ENCODE results near the gene NR1H3. TPM values are rescaled to one million over a fixed set of nuclear protein-coding genes. Genes with fewer than 3 reads are reported as not detected.

Gene NR1H3
- total RNA-seq, 3 donors from 2014 or later, result 56.1 to 92.4 (median 91.1) TPM

DNA sequence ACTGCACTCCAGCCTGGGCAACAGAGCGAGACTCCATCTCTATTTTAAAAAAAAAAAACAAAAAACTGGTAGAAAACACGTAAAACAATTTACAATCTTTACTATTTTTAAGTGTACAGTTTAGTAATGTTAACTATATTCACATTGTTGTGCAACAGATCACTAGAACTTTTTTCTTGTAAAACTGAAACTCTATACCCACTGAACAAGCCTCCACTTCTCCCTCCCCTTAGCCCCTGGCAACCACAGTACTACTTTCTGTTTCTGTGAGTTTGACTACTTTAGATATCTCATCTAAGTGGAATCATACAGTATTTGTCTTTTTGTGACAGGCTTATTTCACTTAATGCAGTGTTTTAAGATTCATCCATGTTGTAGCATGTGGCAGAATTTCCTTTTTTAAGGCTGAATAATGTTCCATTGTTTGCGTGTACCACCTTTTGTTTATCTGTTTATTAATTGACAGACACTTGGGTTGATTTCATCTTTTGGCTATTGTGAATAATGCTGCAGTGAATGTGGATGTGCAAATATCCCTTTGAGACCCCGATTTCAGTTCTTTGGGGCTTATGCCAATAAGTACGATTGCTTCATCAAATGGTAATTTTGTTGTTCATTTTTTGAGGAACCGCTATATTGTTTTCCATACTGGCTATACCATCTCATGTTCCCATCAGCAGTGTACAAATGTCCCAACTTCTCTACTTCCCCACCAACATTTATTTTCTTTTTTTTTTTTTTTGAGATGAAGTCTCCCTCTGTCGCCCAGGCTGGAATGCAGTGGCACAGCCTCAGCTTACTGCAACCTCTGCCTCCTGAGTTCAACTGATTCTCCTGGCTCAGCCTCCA lies 32.0 kb upstream of the NR1H3 start:
- peaks cover 4% of the 10 kb centered on the region for H3K36me3 ChIP-seq
- H3K4me3 ChIP-seq, result no peak overlapping the region
- no peak for DNase-seq (ENCODE audit: low spot score in 2 of 2)
- H3K27ac ChIP-seq, result no peak overlapping the region
- no peaks in the 10 kb centered on the region for H3K27me3 ChIP-seq
- H3K9me3 ChIP-seq, result no peaks in the 10 kb centered on the region
- TF ChIP-seq POLR2A (IDR thresholded peaks at IDR 0.05) (no peak), POLR2AphosphoS5 (IDR thresholded peaks at IDR 0.05) (no peak)
- TF ChIP-seq, protein P1, sequence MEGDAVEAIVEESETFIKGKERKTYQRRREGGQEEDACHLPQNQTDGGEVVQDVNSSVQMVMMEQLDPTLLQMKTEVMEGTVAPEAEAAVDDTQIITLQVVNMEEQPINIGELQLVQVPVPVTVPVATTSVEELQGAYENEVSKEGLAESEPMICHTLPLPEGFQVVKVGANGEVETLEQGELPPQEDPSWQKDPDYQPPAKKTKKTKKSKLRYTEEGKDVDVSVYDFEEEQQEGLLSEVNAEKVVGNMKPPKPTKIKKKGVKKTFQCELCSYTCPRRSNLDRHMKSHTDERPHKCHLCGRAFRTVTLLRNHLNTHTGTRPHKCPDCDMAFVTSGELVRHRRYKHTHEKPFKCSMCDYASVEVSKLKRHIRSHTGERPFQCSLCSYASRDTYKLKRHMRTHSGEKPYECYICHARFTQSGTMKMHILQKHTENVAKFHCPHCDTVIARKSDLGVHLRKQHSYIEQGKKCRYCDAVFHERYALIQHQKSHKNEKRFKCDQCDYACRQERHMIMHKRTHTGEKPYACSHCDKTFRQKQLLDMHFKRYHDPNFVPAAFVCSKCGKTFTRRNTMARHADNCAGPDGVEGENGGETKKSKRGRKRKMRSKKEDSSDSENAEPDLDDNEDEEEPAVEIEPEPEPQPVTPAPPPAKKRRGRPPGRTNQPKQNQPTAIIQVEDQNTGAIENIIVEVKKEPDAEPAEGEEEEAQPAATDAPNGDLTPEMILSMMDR (IDR thresholded peaks at IDR 0.05), result no peak
- intact Hi-C loops (cut with DNase I; ENCODE audit: low total_unique reads), result no loop called here
- H3K4me1 ChIP-seq, result no peaks in the 10 kb centered on the region

DNA sequence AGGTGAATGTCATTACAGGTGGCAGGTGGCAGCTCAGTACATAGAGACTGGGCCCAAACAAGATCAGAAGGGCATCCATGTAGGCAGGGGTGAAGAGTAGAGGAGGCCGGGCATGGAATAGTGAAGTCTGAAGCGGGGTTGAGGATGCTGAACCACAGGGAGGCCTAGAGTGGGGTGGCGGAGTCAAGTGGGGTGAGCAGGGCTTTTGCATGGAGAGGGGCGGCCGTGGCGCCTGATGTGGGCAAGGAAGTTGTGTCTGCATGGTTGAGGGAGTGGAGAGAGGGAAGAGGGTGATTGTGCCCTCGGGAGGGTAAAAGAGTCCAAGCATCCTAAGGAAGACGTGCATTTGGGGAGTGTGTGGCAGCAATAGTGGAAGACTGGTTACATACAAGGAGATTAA lies 28.6 kb upstream of the NR1H3 start:
- H3K9me3 ChIP-seq, result no peaks in the 10 kb centered on the region
- no peak for TF ChIP-seq POLR2AphosphoS5 (IDR thresholded peaks at IDR 0.05)
- H3K4me1 ChIP-seq, result no peaks in the 10 kb centered on the region
- H3K36me3 ChIP-seq, result no peaks in the 10 kb centered on the region
- no peaks in the 10 kb centered on the region for H3K27me3 ChIP-seq
- no peak overlapping the region for H3K4me3 ChIP-seq
- intact Hi-C loops (cut with DNase I; ENCODE audit: low total_unique reads), result no loop called here
- no peak for DNase-seq (ENCODE audit: low spot score in 2 of 2)
- H3K27ac ChIP-seq, result no peak overlapping the region

DNA sequence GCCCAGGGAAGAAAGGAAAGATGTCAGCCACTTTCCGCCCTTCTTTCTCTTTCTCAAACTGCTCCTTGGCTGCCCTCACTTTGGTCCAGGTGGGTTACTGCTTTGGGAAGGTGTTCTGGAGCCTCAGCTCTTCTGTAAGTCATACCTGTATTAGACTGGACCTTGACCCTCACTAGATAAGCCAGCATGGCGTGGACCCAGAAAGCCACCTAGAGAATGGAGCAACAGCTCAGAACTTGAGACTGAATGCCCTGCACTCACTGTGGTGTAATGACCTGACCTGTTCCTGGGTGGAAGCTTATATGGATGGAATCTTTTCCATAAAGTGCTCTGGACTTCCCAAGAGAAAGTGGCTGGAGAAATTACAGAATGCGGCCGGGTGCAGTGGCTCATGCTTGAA lies 24.7 kb upstream of the NR1H3 start:
- Histone ChIP-seq H3K27ac (no peak overlapping the region), H3K36me3 (no peaks in the 10 kb centered on the region), H3K27me3 (no peaks in the 10 kb centered on the region), H3K9me3 (no peaks in the 10 kb centered on the region), H3K4me3 (no peak overlapping the region), H3K4me1 (no peaks in the 10 kb centered on the region)
- TF ChIP-seq POLR2A (IDR thresholded peaks at IDR 0.05) (no peak), POLR2AphosphoS5 (IDR thresholded peaks at IDR 0.05) (no peak)
- TF ChIP-seq, protein P1 (IDR thresholded peaks at IDR 0.05), result no peak
- no peak for DNase-seq (ENCODE audit: low spot score in 2 of 2)
- intact Hi-C loops (cut with DNase I; ENCODE audit: low total_unique reads), result no loop called here

DNA sequence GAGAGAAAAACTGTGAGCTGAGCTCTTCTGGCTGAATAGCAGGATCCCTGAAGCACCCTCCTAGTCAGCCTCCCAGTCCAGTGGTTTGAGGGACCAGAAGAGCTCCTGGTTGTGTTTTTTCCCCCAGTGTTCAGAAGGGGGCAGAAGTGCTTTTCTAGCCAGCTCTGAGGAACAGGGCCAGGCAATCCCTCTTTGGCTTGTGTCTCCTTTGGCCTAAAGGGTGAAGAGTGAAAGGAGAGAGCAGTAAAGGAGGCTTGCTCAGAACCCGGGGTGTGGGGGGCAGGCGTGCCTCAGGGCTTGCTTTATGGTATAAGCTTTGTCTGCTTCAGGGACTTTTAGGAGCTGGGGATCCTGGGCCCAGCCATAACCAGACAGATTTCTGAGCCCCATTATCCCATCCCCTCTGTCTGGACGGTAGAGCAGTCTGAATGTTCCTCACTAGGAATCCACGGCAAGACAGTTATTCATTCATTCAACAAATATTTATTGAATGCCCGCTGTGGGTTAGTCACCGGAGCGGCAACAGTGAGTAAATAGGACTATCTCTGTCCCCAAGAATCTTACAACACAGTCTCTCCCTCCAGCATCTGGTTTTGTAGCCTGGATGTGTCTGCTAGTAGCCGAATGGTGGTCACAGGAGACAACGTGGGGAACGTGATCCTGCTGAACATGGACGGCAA lies 23.7 kb upstream of the NR1H3 start:
- H3K4me3 ChIP-seq, result peak overlapping the region in 2 of 3 donors; percentile 17 to 54
- DNase-seq (ENCODE audit: low spot score in 2 of 2), result no peak
- H3K27me3 ChIP-seq, result no peaks in the 10 kb centered on the region
- H3K4me1 ChIP-seq, result no peaks in the 10 kb centered on the region
- H3K27ac ChIP-seq, result peak overlapping the region; percentile 54 to 76
- H3K9me3 ChIP-seq, result no peaks in the 10 kb centered on the region
- no peaks in the 10 kb centered on the region for H3K36me3 ChIP-seq
- intact Hi-C loops (cut with DNase I; ENCODE audit: low total_unique reads), result no loop called here
- TF ChIP-seq POLR2AphosphoS5 (IDR thresholded peaks at IDR 0.05) (no peak), POLR2A (IDR thresholded peaks at IDR 0.05) (no peak)
- TF ChIP-seq, protein P1 (IDR thresholded peaks at IDR 0.05), result no peak

DNA sequence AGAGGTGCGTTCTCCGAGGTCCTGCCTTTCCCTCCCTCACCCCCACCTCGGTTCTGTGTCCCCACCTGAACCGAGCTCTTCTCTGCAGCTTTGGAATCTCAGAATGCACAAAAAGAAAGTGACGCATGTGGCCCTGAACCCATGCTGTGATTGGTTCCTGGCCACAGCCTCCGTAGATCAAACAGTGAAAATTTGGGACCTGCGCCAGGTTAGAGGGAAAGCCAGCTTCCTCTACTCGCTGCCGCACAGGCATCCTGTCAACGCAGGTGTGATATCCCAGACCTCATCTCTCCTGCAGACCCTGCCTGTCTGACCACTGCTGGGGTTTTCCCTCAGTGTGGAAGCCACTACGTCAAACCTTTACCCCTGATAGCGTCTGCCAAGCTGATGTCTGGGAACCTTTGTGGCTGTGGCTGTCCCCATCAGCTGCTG lies 23.1 kb upstream of the NR1H3 start:
- Histone ChIP-seq H3K36me3 (no peaks in the 10 kb centered on the region), H3K9me3 (no peaks in the 10 kb centered on the region), H3K4me1 (no peaks in the 10 kb centered on the region), H3K27ac (peak overlapping the region; percentile 54 to 76), H3K4me3 (peak overlapping the region in 2 of 3 donors; percentile 17 to 54), H3K27me3 (no peaks in the 10 kb centered on the region)
- intact Hi-C loops (cut with DNase I; ENCODE audit: low total_unique reads), result no loop called here
- TF ChIP-seq POLR2AphosphoS5 (IDR thresholded peaks at IDR 0.05) (no peak), POLR2A (IDR thresholded peaks at IDR 0.05) (no peak)
- TF ChIP-seq, protein P1 (IDR thresholded peaks at IDR 0.05), result no peak
- DNase-seq (ENCODE audit: low spot score in 2 of 2), result peak; percentile 42 to 66
